NCI-H2196 treated with DMSO at 0.1 percent for 48 hours (cell line): ENCODE results near the gene CACNB3.

Experiments used
- DNase-seq: peaks from one replicate; lab custom pipeline; 2025; ENCODE audit not compliant: unreplicated experiment; lab: John Stamatoyannopoulos, UW

The CACNB3 gene

DNA sequence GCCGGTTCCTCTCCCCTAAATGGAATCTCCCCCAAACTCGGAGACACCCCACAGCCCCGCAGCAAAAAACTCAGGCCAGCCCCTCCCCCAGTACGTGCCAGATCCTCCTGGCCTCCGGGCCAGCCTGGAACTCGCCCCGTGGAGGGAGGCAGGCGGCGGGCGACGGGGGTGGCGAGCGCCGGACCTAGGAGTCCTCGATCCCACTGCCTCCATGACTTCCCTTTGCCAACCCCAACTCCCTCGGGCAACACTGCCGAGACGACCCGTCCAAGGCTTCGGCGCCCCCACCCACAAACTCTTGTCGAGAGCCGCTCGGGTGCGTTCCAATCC, 29.8 kb upstream of the CACNB3 start:
- no peak for DNase-seq

DNA sequence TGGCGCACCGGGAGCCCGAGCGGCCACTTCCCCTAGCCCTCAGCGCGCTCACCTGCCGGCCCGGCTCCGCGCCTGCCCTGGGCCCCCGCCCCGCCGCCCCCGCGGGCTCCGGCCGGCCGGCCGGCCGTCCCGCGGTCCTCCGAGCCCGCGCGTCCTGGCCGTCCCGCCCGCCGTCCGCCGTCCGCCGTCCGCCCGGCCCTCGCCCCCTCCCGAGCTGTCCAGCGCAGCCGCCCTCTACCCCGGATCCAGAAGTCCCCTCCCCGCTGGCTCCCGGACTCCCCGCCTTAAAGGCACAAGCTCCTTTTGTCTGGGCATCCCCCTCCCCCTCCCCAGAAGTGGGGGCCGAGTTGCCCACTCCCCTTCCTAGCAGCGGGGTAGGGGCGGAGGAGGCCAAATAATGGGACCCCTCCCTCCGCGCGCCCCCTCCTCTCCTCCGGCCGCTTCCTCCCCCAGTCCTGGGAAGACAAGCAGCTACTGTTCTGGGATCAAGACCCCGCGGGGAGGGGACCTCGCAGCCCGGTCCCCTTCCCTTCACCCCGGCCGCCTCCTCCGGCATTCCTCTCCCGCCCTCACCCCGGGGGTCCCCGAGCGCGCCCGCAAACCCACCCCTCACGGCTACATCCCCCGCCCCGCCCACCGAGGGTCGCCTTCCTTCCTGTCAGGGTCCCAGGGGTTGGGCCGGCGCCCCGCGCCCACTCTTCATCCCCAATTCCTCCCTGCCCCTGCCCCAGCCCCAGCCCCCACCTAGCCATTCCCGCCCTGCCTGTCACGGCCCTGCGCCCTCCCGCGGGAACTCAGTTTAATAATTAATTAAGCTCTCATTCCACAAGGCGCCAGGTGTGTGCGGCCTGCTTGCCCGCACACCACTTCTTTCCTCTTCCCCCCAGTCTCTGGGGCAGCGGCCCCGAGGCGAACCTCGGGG, 29.2 kb upstream of the CACNB3 start, which contains the start of gene ADCY6:
Gene ADCY6, minus strand, starts transcription at position 236 of the 922 bp plus-strand sequence. CDS start 5,655 bp downstream, outside the sequence.
- DNase-seq = peak; percentile 9

DNA sequence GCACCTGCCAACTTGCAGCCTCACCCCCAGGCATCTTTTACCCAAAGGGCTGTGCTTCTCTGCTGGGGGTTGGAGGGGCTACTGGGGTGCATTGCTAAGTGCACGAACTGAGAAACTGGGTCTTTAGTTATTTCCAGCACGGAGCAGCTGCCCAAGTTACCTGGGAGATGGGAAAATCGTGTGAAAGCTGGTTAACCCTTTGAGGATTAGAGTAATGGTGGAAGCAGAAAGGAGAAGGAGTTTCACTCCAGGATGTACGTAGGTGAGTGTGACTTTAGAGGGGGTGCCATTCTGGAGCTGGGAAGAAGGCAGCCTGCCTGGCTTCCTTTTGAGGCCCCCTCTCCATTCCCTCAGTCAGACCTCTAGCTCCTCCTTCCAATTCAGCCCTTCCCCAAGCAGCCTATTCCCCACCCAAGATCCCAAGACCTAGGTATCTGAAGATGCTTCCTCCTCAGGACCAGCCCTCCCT, 28.4 kb upstream of the CACNB3 start:
- DNase-seq = no peak

DNA sequence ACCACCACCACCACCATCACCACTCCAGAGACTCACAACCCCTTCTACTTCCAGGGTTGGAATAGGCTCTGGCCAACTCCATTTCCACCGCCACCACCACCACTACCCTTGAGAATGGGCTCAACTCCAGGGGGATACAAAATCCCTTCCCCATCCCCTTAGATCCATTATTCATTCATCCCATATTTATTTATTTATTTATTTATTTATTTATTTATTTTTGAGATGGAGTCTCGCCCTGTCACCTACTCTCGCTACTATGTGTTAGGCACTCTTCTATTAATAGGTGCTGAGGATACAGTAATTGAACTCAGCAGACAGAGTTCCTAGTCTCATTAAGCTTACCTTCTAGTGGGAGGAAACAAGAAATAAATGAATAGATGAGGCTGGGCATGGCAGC, 24.6 kb upstream of the CACNB3 start:
- DNase-seq = no peak

GRCh38 chr12:48794870-48795269, 23.4 kb upstream of the CACNB3 start:
- no peak for DNase-seq

DNA sequence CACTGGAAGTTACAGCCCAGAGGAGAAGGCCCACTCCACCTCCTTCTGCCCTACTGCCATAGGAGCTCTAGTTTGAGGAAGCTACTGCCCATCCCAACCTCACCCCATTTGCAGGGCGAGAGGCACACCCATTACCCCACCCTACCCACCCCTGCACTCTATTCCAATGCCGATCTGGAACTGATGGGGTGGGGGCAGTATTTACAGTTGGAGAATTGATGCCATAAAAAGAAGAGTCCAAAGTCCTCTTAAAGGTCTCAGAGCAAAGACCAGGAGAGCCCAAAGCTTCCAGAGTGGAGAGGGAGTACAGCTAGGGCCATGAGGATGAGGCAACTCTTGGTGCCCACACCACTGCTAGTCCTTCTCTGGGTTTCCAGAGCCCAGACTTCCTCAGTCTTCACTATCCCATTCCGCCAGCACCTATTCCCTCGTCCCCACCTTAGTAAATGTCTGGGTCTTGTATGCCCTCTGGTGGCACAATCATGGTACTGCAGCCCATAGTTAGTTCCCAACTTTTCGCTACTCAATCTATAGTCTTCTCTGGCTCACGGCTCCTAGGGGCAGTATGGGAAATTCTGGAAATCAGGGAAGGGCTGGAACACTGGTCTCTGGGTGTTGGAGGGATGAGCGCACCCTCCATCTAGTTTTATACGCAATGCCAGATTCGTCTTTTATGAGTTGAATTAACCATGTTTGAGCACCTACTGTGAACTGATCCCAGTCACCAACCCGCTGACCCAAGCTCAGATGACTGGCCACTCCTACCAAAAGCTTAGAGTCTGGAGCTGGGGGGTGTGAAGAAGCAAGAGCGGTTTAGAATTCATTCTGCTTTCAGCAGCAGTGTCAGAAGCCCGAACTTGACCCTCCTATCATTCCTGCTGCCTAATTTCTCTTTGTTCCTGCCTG, 22.5 kb upstream of the CACNB3 start:
- DNase-seq = peak; percentile 56

GRCh38 chr12:48796976-48797375, 21.3 kb upstream of the CACNB3 start:
- DNase-seq = no peak

- DNase-seq = no peak
These were observed 17.8 kb upstream of the CACNB3 start for GRCh38 chr12:48800457-48800856.

DNA sequence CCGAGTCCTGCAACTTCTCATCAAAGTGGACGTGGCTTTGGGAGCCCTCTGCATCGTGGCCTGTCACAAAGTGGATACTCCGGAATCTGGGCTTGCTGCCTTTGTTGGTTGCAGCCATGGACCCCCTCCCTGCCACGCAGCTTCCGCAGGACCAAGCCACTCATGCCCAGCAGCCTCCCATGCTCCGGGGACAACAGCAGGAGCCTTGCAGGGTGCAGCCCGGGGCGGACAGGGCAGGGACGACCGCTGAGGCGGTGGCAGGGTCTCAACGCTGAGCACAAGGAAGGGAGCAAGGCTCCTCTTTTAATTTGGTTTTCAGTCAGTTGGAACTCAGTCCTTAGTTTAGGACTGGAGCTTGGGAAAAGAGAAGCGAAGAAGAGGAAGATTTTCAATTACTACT, 17.3 kb upstream of the CACNB3 start:
- no peak for DNase-seq

GRCh38 chr12:48803675-48804074, 14.6 kb upstream of the CACNB3 start:
- DNase-seq = no peak

DNA sequence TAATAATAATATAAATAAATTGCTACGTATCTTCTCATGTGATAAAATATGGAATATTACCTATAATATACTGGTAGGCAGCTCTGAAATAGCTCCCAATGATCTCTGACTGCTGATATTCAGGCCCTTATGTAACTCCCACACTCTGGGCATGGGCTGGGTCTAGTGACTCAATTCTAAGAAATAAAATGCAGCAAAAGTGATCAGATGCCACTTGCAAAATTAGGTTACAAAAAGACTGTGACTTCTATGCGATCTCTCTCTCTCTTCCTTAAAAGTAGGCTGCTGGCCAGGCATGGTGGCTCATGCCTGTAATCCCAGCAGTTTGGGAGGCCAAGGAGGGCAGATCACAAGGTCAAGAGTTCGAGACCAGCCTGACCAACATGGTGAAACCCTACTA, 10.3 kb upstream of the CACNB3 start:
- DNase-seq = no peak

DNA sequence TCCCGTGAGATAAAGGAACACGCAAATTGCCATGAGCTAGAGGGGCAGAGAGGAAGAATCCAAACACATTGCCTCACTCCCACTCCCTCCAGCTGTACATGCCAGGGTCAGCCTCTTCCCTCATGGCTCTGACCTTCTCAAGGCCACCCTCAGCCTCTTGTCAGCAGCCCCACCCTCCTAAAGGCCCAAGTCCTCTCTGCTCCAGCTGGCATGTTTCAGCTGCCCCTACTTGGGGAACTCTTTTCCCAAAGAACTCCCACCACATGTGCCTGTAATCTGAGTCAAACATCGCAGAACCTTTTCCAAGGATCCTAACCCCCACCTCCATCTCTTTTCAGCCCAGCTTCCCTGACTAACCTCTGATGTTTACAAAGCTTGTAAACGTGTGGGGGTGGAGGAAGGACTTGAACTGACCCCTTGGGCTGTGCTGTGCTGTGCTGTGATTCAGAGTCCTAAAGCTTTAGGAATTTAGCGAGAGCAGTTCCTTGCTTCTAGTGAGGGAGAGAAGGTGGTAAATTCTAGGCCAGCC, 7.3 kb upstream of the CACNB3 start:
- no peak for DNase-seq

GRCh38 chr12:48811437-48812090, 6.7 kb upstream of the CACNB3 start:
- DNase-seq = no peak

DNA sequence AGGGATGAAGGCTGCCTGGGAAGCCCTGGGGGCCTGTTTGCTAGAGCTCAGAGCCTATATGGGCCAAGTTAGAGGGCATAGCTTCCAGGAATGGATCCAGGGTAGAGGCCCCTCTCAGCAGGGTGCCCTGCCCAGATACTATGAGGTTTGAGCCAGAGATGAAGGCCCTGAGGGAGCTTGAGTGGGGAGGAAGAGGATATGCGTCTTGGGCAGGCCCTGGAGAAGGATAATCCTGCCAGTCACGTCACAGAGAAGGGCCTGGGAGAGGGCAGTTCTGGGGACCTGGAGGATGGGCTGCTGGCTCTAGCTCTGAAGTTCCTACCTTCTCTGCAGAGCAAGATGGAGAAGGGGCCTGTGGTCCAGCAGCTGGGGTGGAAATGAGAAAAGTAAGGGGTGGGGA, 5.9 kb upstream of the CACNB3 start:
- no peak for DNase-seq

- no peak for DNase-seq
These were observed 4.6 kb upstream of the CACNB3 start for GRCh38 chr12:48813465-48814261.

- DNase-seq = peak; percentile 30
These were observed 3.8 kb upstream of the CACNB3 start for GRCh38 chr12:48814262-48815125.

DNA sequence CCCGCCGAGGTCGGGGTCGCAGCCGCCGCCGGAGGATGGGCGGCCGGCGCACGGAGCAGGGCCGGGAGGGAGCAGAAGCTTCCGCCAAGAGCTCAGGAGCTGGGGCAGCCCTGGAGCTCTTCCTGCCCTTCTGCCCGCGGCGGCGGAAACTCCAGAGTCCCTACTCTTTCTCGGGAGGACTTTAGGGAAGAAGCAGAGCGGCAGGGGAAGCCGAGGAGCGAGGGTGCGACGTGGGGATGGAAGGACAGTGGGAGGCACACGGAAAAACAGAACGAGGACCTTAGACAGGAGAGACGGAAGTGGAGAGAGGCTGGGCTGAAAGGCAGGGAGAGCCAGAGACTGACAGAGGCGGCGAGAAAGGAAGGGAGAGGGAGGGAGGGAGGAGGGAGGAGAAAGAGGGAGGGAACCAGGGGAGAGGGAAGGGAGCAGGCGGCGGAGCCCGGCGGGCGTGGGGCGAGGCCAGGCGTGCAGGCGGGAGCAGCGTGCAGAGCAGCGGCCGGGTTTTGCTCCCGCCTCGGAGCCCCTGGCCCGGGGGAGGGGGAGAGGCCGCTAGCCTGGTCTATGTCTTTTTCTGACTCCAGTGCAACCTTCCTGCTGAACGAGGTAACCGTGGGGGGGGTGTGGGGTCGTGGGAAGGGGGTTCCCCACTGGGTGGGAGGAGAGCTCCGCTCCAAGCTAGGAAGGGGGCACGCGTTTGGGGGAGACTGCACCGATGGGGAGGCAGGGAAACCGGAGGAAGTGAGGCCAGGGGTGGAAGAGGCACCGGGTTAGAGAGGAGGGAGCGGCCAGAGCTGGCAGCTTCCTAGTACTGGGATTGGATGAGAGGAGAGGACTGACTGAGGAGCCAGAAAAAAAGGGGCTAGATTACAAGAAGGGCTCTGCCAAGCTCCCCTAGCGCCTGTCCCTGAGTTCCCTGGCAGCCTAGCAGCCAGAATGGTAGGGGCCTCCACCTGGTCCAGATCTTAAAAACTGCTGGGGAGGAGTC, 2.9 kb upstream of the CACNB3 start:
- peak; percentile 75 for DNase-seq
